ENCODE results near the gene UBA1.

UBA1 gene

GRCh38 chrX:47190445-47191269, 3.0 kb upstream of the UBA1 start:
- no peak for DNase-seq

- DNase-seq, result no peak
These were observed 2.3 kb upstream of the UBA1 start for GRCh38 chrX:47191331-47191730.

- DNase-seq, result no peak
These were observed 1.7 kb upstream of the UBA1 start for GRCh38 chrX:47191806-47192401.

GRCh38 chrX:47194194-47194787, 662 bp downstream of the UBA1 start:
- DNase-seq, result no peak

GRCh38 chrX:47196098-47196497, 2.5 kb downstream of the UBA1 start:
- DNase-seq, result no peak

- no peak for DNase-seq
These were observed 3.9 kb downstream of the UBA1 start for GRCh38 chrX:47197526-47197925.

- DNase-seq, result no peak
These were observed 4.5 kb downstream of the UBA1 start for GRCh38 chrX:47198026-47198686.

GRCh38 chrX:47198687-47199080, 5.1 kb downstream of the UBA1 start:
- no peak for DNase-seq

GRCh38 chrX:47199286-47199685, 5.7 kb downstream of the UBA1 start:
- no peak for DNase-seq

GRCh38 chrX:47200385-47201150, 6.9 kb downstream of the UBA1 start:
- no peak for DNase-seq

- no peak for DNase-seq
These were observed 7.8 kb downstream of the UBA1 start for GRCh38 chrX:47201345-47201944.

GRCh38 chrX:47202316-47202715, 8.7 kb downstream of the UBA1 start:
- DNase-seq, result no peak

- DNase-seq, result no peak
These were observed 9.2 kb downstream of the UBA1 start for GRCh38 chrX:47202877-47203276.

- no peak for DNase-seq
These were observed 11.3 kb downstream of the UBA1 start for GRCh38 chrX:47204970-47205369.

- no peak for DNase-seq
These were observed 12.7 kb downstream of the UBA1 start for GRCh38 chrX:47206316-47206715.

GRCh38 chrX:47208108-47208507, 14.5 kb downstream of the UBA1 start:
- DNase-seq, result no peak

GRCh38 chrX:47209508-47210238, 16.0 kb downstream of the UBA1 start:
- no peak for DNase-seq

- DNase-seq, result no peak
These were observed 17.2 kb downstream of the UBA1 start for GRCh38 chrX:47210661-47211425.

GRCh38 chrX:47212381-47213293, 19.0 kb downstream of the UBA1 start:
- DNase-seq, result no peak
